ENCODE data around the gene AARS2.
"Not testable (repeated sequence)": the region's sequence is repeated elsewhere in the genome, so short reads cannot be mapped to it uniquely, and the experiment has no call there.

Gene AARS2

GRCh38 chr6:44329858-44330257 lies 16.7 kb upstream of the AARS2 start:
- no peak overlapping the region for H3K27ac ChIP-seq (replicated peaks)
- no peaks in the 10 kb centered on the region for H3K27me3 ChIP-seq (ENCODE audit: insufficient read depth, poor library complexity, severe bottlenecking)
- TF ChIP-seq POLR2AphosphoS5 (IDR thresholded peaks at IDR 0.05; ENCODE audit: low read depth) (no peak), SPI1 (IDR thresholded peaks at IDR 0.05; ENCODE audit: borderline replicate concordance, low read depth) (no peak), CTCF (IDR thresholded peaks at IDR 0.05; ENCODE audit: insufficient read depth, low read length) (no peak)
- DNase-seq (ENCODE audit: low read depth in 1 of 2, low spot score in 1 of 2) = no peak
- no peak overlapping the region for H3K4me3 ChIP-seq (replicated peaks; ENCODE audit: insufficient read depth, low read length)

- not testable (repeated sequence) for H3K27ac ChIP-seq (replicated peaks); H3K27me3 ChIP-seq (ENCODE audit: insufficient read depth, poor library complexity, severe bottlenecking); DNase-seq (ENCODE audit: low read depth in 1 of 2, low spot score in 1 of 2); H3K4me3 ChIP-seq (replicated peaks; ENCODE audit: insufficient read depth, low read length)
Observed at GRCh38 chr6:44328203-44328602, 15.1 kb upstream of the AARS2 start.

- no peak for DNase-seq (ENCODE audit: low read depth in 1 of 2, low spot score in 1 of 2)
- H3K27me3 ChIP-seq (ENCODE audit: insufficient read depth, poor library complexity, severe bottlenecking) = no peaks in the 10 kb centered on the region
- TF ChIP-seq, protein P1, sequence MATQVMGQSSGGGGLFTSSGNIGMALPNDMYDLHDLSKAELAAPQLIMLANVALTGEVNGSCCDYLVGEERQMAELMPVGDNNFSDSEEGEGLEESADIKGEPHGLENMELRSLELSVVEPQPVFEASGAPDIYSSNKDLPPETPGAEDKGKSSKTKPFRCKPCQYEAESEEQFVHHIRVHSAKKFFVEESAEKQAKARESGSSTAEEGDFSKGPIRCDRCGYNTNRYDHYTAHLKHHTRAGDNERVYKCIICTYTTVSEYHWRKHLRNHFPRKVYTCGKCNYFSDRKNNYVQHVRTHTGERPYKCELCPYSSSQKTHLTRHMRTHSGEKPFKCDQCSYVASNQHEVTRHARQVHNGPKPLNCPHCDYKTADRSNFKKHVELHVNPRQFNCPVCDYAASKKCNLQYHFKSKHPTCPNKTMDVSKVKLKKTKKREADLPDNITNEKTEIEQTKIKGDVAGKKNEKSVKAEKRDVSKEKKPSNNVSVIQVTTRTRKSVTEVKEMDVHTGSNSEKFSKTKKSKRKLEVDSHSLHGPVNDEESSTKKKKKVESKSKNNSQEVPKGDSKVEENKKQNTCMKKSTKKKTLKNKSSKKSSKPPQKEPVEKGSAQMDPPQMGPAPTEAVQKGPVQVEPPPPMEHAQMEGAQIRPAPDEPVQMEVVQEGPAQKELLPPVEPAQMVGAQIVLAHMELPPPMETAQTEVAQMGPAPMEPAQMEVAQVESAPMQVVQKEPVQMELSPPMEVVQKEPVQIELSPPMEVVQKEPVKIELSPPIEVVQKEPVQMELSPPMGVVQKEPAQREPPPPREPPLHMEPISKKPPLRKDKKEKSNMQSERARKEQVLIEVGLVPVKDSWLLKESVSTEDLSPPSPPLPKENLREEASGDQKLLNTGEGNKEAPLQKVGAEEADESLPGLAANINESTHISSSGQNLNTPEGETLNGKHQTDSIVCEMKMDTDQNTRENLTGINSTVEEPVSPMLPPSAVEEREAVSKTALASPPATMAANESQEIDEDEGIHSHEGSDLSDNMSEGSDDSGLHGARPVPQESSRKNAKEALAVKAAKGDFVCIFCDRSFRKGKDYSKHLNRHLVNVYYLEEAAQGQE (IDR thresholded peaks at IDR 0.05; ENCODE audit: insufficient replicate concordance, low read depth) = no peak
- TF ChIP-seq CTCF (IDR thresholded peaks at IDR 0.05; ENCODE audit: insufficient read depth, low read length) (no peak), POLR2AphosphoS5 (IDR thresholded peaks at IDR 0.05; ENCODE audit: low read depth) (no peak), SPI1 (IDR thresholded peaks at IDR 0.05; ENCODE audit: borderline replicate concordance, low read depth) (no peak), GABPA (IDR thresholded peaks at IDR 0.05; ENCODE audit: low read depth) (no peak)
- no peak overlapping the region for H3K4me3 ChIP-seq (replicated peaks; ENCODE audit: insufficient read depth, low read length)
- no peak overlapping the region for H3K27ac ChIP-seq (replicated peaks)
Observed at GRCh38 chr6:44327760-44328159, 14.6 kb upstream of the AARS2 start.

DNA sequence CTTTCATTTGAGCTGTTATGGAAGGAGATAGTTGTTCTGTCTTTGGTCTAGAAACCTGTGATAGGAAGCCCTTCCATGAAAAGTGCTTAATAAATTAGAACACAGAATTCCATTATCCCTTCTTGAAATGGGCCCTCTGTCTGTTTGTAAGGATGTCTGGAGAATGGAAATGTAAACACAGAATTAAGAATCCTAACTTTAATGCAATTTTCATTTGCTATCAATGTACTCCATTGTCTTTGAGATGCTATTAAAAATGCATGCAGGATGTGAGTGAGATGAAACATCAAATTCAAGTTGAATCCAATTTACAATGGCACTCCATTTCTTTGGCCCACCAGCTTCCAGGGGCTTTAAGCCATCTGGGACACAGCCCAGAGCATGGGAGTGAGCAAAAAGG lies 13.9 kb upstream of the AARS2 start:
- Histone ChIP-seq H3K27me3 (ENCODE audit: insufficient read depth, poor library complexity, severe bottlenecking) (no peaks in the 10 kb centered on the region), H3K27ac (replicated peaks) (no peak overlapping the region), H3K4me3 (replicated peaks; ENCODE audit: insufficient read depth, low read length) (no peak overlapping the region)
- no peak for DNase-seq (ENCODE audit: low read depth in 1 of 2, low spot score in 1 of 2)
- no peak for TF ChIP-seq CTCF (IDR thresholded peaks at IDR 0.05; ENCODE audit: insufficient read depth, low read length)
- TF ChIP-seq, protein P1 (IDR thresholded peaks at IDR 0.05; ENCODE audit: insufficient replicate concordance, low read depth) = no peak
- TF ChIP-seq SPI1 (IDR thresholded peaks at IDR 0.05; ENCODE audit: borderline replicate concordance, low read depth) = no peak
- no peak for TF ChIP-seq POLR2AphosphoS5 (IDR thresholded peaks at IDR 0.05; ENCODE audit: low read depth)
- no peak for TF ChIP-seq GABPA (IDR thresholded peaks at IDR 0.05; ENCODE audit: low read depth)

All from HL-60 (cell line).